Astrocyte of the spinal cord (primary cell): ENCODE results near the gene SMC3.
A peak's percentile ranks its signal among the peaks of the same experiment; 100 is the strongest.

ENCODE experiments used
- DNase-seq: peaks from one replicate; pipeline ENCODE4 v3.0.0; 2011; ENCODE audit warnings: low read depth, low spot score
- H3K4me3 ChIP-seq: 2 replicates; pipeline ENCODE4 v1.5.1; 2011; ENCODE audit warnings: low read depth, mild to moderate bottlenecking, low read length, moderate library complexity
- CTCF ChIP-seq: IDR thresholded peaks from 2 replicates; pipeline ENCODE4 v1.5.1; 2012; ENCODE audit warnings: low read depth, mild to moderate bottlenecking, low read length, inconsistent platforms
- in situ Hi-C: cut with HindIII; loops from 2 replicates; pipeline ENCODE4 v1.10.0; 2017; ENCODE audit warnings: low sequenced_read_pairs

SMC3 gene

GRCh38 chr10:110544958-110545537 lies 22.4 kb upstream of the SMC3 start:
- no peak overlapping the region for H3K4me3 ChIP-seq
- DNase-seq: peak; percentile 30
- in situ Hi-C loops: no loop called here
- no peak for TF ChIP-seq CTCF

- no peak for TF ChIP-seq CTCF
- no peak overlapping the region for H3K4me3 ChIP-seq
- in situ Hi-C loops: no loop called here
- DNase-seq: peak; percentile 31
These were observed 21.4 kb upstream of the SMC3 start for GRCh38 chr10:110546077-110546476.

- no peak for DNase-seq
- in situ Hi-C loops: no loop called here
- TF ChIP-seq CTCF: no peak
- H3K4me3 ChIP-seq: no peak overlapping the region
These were observed 20.9 kb upstream of the SMC3 start for GRCh38 chr10:110546499-110547110.

GRCh38 chr10:110547139-110547761 lies 20.2 kb upstream of the SMC3 start:
- in situ Hi-C loops: no loop called here
- DNase-seq: peak; percentile 72

GRCh38 chr10:110548002-110548401 lies 19.5 kb upstream of the SMC3 start:
- no peak for TF ChIP-seq CTCF
- in situ Hi-C loops: no loop called here
- no peak overlapping the region for H3K4me3 ChIP-seq
- no peak for DNase-seq

More at GRCh38 chr10:110547139-110547761, 20.2 kb upstream of the SMC3 start:
- H3K4me3 ChIP-seq: no peak overlapping the region
- TF ChIP-seq CTCF: peak; percentile 75

GRCh38 chr10:110549211-110549610 lies 18.3 kb upstream of the SMC3 start:
- no peak overlapping the region for H3K4me3 ChIP-seq
- in situ Hi-C loops: no loop called here
- no peak for DNase-seq
- no peak for TF ChIP-seq CTCF
